ENCODE results near the gene TNFRSF1B. TPM values are rescaled to one million over a fixed set of nuclear protein-coding genes. Genes with fewer than 3 reads are reported as not detected.

Gene TNFRSF1B
- total RNA-seq, 1 experiment from 2014 or later = 3.5 TPM

DNA sequence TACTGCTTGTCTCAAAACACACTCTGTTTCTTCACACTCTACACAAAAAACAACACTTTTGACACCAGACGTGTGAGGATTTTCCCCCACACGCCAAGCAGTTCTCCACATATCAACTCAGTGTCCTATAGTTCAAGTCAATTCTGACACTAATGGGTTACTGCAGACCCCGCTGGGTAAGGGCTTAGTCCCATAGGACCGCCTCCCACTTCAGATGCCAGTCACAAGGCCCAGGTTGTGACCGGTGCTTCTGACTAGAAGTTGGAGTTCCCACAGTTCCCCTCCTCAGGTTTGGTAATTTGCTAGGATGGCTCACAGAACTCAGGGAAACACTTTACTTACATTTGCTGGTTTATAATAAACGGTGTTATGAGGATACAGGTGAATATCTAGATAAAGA lies 83.0 kb downstream of the TNFRSF1B start:
- H3K36me3 Mint-ChIP-seq (ENCODE audit: insufficient read depth, unreplicated experiment) = peaks cover 6% of the 10 kb centered on the region
- no peaks in the 10 kb centered on the region for H3K9me3 ChIP-seq
- no peaks in the 10 kb centered on the region for H3K4me1 Mint-ChIP-seq (ENCODE audit: low read depth, unreplicated experiment)
- no peaks in the 10 kb centered on the region for H3K9me3 Mint-ChIP-seq (ENCODE audit: unreplicated experiment)
- no peak overlapping the region for H3K4me3 ChIP-seq (ENCODE audit: low read depth, low read length)
- no peaks in the 10 kb centered on the region for H3K27me3 ChIP-seq (replicated peaks; ENCODE audit: control insufficient read depth, insufficient read depth, low read length)
- BruUV-seq (replicated peaks) = no TSS peak
- H3K36me3 ChIP-seq (ENCODE audit: control insufficient read depth, insufficient read depth, low read length) = no peaks in the 10 kb centered on the region
- POLR2A ChIA-PET = no interaction called here
- CTCF ChIA-PET = no interaction called here
- intact Hi-C loops (cut with micrococcal nuclease; ENCODE audit: unreplicated experiment) = no loop called here
- H3K4me3 Mint-ChIP-seq (ENCODE audit: unreplicated experiment) = no peak overlapping the region
- no peaks in the 10 kb centered on the region for H3K27me3 Mint-ChIP-seq (ENCODE audit: insufficient read depth, unreplicated experiment)
- H3K4me1 ChIP-seq = no peaks in the 10 kb centered on the region
- DNase-seq = no peak
- TF ChIP-seq, protein P1, sequence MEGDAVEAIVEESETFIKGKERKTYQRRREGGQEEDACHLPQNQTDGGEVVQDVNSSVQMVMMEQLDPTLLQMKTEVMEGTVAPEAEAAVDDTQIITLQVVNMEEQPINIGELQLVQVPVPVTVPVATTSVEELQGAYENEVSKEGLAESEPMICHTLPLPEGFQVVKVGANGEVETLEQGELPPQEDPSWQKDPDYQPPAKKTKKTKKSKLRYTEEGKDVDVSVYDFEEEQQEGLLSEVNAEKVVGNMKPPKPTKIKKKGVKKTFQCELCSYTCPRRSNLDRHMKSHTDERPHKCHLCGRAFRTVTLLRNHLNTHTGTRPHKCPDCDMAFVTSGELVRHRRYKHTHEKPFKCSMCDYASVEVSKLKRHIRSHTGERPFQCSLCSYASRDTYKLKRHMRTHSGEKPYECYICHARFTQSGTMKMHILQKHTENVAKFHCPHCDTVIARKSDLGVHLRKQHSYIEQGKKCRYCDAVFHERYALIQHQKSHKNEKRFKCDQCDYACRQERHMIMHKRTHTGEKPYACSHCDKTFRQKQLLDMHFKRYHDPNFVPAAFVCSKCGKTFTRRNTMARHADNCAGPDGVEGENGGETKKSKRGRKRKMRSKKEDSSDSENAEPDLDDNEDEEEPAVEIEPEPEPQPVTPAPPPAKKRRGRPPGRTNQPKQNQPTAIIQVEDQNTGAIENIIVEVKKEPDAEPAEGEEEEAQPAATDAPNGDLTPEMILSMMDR (IDR thresholded peaks at IDR 0.05; ENCODE audit: insufficient read depth in 1 of 2, low read depth in 1 of 2, low read length in 1 of 2, severe bottlenecking in 1 of 2, unreplicated experiment in 1 of 2) = no peak
- H3K27ac Mint-ChIP-seq (ENCODE audit: unreplicated experiment) = no peak overlapping the region

DNA sequence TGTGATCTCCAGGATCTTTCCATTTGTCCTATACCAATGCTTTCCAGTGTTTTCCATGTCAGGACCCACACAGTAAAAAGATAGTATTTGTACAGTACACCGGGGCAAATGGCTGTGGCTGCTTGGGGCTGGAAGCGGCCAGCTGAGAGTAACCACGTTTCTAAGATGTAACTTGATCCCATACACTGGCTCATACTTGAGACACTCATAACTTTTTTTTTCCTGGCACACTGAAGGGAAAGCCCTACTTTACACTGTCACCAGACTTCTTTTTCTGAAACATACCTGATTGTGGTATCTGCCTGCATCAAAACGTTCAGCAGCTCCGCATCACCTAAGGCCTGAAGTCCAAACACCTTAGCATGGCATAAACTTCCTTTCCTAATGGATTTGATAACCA lies 84.7 kb downstream of the TNFRSF1B start:
- H3K4me3 ChIP-seq (ENCODE audit: low read depth, low read length) = no peak overlapping the region
- H3K36me3 Mint-ChIP-seq (ENCODE audit: insufficient read depth, unreplicated experiment) = peaks cover 6% of the 10 kb centered on the region
- no peaks in the 10 kb centered on the region for H3K9me3 Mint-ChIP-seq (ENCODE audit: unreplicated experiment)
- DNase-seq = no peak
- no peak overlapping the region for H3K4me3 Mint-ChIP-seq (ENCODE audit: unreplicated experiment)
- intact Hi-C loops (cut with micrococcal nuclease; ENCODE audit: unreplicated experiment) = no loop called here
- no peaks in the 10 kb centered on the region for H3K4me1 Mint-ChIP-seq (ENCODE audit: low read depth, unreplicated experiment)
- no TSS peak for BruUV-seq (replicated peaks)
- POLR2A ChIA-PET = no interaction called here
- TF ChIP-seq, protein P1 (IDR thresholded peaks at IDR 0.05; ENCODE audit: insufficient read depth in 1 of 2, low read depth in 1 of 2, low read length in 1 of 2, severe bottlenecking in 1 of 2, unreplicated experiment in 1 of 2) = no peak
- no peaks in the 10 kb centered on the region for H3K4me1 ChIP-seq
- no peaks in the 10 kb centered on the region for H3K27me3 Mint-ChIP-seq (ENCODE audit: insufficient read depth, unreplicated experiment)
- no peaks in the 10 kb centered on the region for H3K36me3 ChIP-seq (ENCODE audit: control insufficient read depth, insufficient read depth, low read length)
- no peaks in the 10 kb centered on the region for H3K27me3 ChIP-seq (replicated peaks; ENCODE audit: control insufficient read depth, insufficient read depth, low read length)
- CTCF ChIA-PET = interaction anchor here (1.2 kb wide), 1 partner anchor 24 kb away, joined by 3 read pairs; no protein-coding TSS in a partner anchor
- no peaks in the 10 kb centered on the region for H3K9me3 ChIP-seq
- no peak overlapping the region for H3K27ac Mint-ChIP-seq (ENCODE audit: unreplicated experiment)

DNA sequence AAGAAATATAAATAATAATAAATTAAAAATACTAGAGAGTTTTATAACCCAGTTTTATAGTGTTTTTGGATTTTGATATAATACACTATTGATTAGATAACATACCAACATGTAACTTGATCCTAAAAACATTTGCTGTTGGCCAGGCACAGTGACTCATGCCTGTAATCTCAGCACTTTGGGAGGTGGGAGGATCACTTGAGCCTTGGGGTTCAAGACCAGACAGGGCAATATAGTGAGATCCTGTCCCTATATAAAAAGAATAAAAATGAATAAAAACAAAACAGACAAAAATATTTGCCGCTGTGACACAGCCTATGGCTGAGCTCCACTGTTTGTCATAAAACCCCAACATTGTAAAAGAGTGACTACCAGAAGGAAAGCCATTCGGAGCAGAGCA lies 89.1 kb downstream of the TNFRSF1B start:
- Mint-ChIP-seq H3K36me3 (ENCODE audit: insufficient read depth, unreplicated experiment) (peaks cover 9% of the 10 kb centered on the region), H3K27ac (ENCODE audit: unreplicated experiment) (no peak overlapping the region), H3K4me1 (ENCODE audit: low read depth, unreplicated experiment) (peaks cover 7% of the 10 kb centered on the region), H3K27me3 (ENCODE audit: insufficient read depth, unreplicated experiment) (no peaks in the 10 kb centered on the region), H3K4me3 (ENCODE audit: unreplicated experiment) (no peak overlapping the region), H3K9me3 (ENCODE audit: unreplicated experiment) (no peaks in the 10 kb centered on the region)
- intact Hi-C loops (cut with micrococcal nuclease; ENCODE audit: unreplicated experiment) = no loop called here
- Histone ChIP-seq H3K4me1 (peaks cover 22% of the 10 kb centered on the region), H3K9me3 (no peaks in the 10 kb centered on the region), H3K27me3 (replicated peaks; ENCODE audit: control insufficient read depth, insufficient read depth, low read length) (no peaks in the 10 kb centered on the region), H3K36me3 (ENCODE audit: control insufficient read depth, insufficient read depth, low read length) (no peaks in the 10 kb centered on the region; the same call in 1 of the 2 replicates), H3K4me3 (ENCODE audit: low read depth, low read length) (no peak overlapping the region)
- TF ChIP-seq, protein P1 (IDR thresholded peaks at IDR 0.05; ENCODE audit: insufficient read depth in 1 of 2, low read depth in 1 of 2, low read length in 1 of 2, severe bottlenecking in 1 of 2, unreplicated experiment in 1 of 2) = no peak
- no TSS peak for BruUV-seq (replicated peaks)
- POLR2A ChIA-PET = no interaction called here
- DNase-seq = no peak
- CTCF ChIA-PET = interaction anchor here (0.6 kb wide), 1 partner anchor 403 kb away, joined by 3 read pairs; no protein-coding TSS in a partner anchor

All from Caco-2 (cell line).